HG02870 (cell line): ENCODE results near the gene CDYL.

Source experiments
- ATAC-seq: cut with Tn5 transposase; IDR thresholded peaks from one replicate; pipeline ENCODE4 v1.9.1; 2021; ENCODE audit warnings: mild to moderate bottlenecking, moderate library complexity; ENCODE audit not compliant: unreplicated experiment

Gene CDYL

GRCh38 chr6:4873928-4874327 lies 97.7 kb downstream of the CDYL start:
- ATAC-seq, result no peak

- peak; percentile 88 for ATAC-seq
Observed at GRCh38 chr6:4879741-4880275, 103.6 kb downstream of the CDYL start.

GRCh38 chr6:4880363-4880762 lies 104.2 kb downstream of the CDYL start:
- no peak for ATAC-seq

- ATAC-seq, result no peak
Observed at GRCh38 chr6:4883298-4883697, 107.1 kb downstream of the CDYL start.

GRCh38 chr6:4884646-4885340 lies 108.6 kb downstream of the CDYL start:
- ATAC-seq, result no peak

- no peak for ATAC-seq
Observed at GRCh38 chr6:4885341-4885933, 109.2 kb downstream of the CDYL start.

GRCh38 chr6:4888841-4889240 lies 112.6 kb downstream of the CDYL start:
- ATAC-seq, result no peak

GRCh38 chr6:4889701-4890100 lies 113.5 kb downstream of the CDYL start:
- no peak for ATAC-seq

- no peak for ATAC-seq
Observed at GRCh38 chr6:4890191-4890590, 114.0 kb downstream of the CDYL start.

- no peak for ATAC-seq
Observed at GRCh38 chr6:4890627-4891026, 114.4 kb downstream of the CDYL start.

- ATAC-seq, result no peak
Observed at GRCh38 chr6:4891141-4891540, 114.9 kb downstream of the CDYL start.

- ATAC-seq, result no peak
Observed at GRCh38 chr6:4892785-4893485, 116.7 kb downstream of the CDYL start.

GRCh38 chr6:4894049-4894448 lies 117.8 kb downstream of the CDYL start:
- no peak for ATAC-seq

- ATAC-seq, result no peak
Observed at GRCh38 chr6:4895971-4896370, 119.8 kb downstream of the CDYL start.

GRCh38 chr6:4896401-4896800 lies 120.2 kb downstream of the CDYL start:
- ATAC-seq, result no peak

- ATAC-seq, result no peak
Observed at GRCh38 chr6:4899249-4900034, 123.2 kb downstream of the CDYL start.

- ATAC-seq, result peak; percentile 73
Observed at GRCh38 chr6:4901386-4902061, 125.3 kb downstream of the CDYL start.

GRCh38 chr6:4902363-4902762 lies 126.2 kb downstream of the CDYL start:
- no peak for ATAC-seq

- ATAC-seq, result no peak
Observed at GRCh38 chr6:4903121-4903520, 126.9 kb downstream of the CDYL start.

- no peak for ATAC-seq
Observed at GRCh38 chr6:4903751-4904370, 127.7 kb downstream of the CDYL start.
